Activated naive CD4-positive, alpha-beta T cell treated with anti-CD3 and anti-CD28 coated beads, Interleukin-2, amount 50 U/mL, for 72 hours (primary cell): Measurements from ENCODE around the gene OR8A1. TPM values are rescaled to one million over a fixed set of nuclear protein-coding genes. Genes with fewer than 3 reads are reported as not detected.

ENCODE experiments used
- ATAC-seq, 2 donors: fragments of 150-1000 bp; cut with Tn5 transposase; 2 replicates each; pipeline ENCODE4 v1.10.0; 2021; ENCODE audit warnings: mild to moderate bottlenecking in 2 of 2, moderate library complexity in 2 of 2
- DNase-seq, 2 donors: peaks; one replicate each; pipeline ENCODE4 v3.0.0; 2021 to 2022; ENCODE audit warnings: low spot score in 2 of 2
- H3K27ac Mint-ChIP-seq, 2 donors: one replicate each; pipeline ENCODE4 v1.8.0; 2022; ENCODE audit warnings: mild to moderate bottlenecking in 2 of 2, mixed read lengths in 2 of 2
- H3K36me3 Mint-ChIP-seq, 2 donors: one replicate each; pipeline ENCODE4 v1.8.0; 2022; ENCODE audit warnings: mixed read lengths in 2 of 2
- H3K9me3 Mint-ChIP-seq, 2 donors: one replicate each; pipeline ENCODE4 v1.8.0; 2022; ENCODE audit warnings: mixed read lengths in 2 of 2
- total RNA-seq, 2 donors: library from RNA; stranded (reverse); gene quantifications; one replicate each; pipeline ENCODE4 v1.2.3, GENCODE V29; 2022

The OR8A1 gene
- not detected for total RNA-seq

DNA sequence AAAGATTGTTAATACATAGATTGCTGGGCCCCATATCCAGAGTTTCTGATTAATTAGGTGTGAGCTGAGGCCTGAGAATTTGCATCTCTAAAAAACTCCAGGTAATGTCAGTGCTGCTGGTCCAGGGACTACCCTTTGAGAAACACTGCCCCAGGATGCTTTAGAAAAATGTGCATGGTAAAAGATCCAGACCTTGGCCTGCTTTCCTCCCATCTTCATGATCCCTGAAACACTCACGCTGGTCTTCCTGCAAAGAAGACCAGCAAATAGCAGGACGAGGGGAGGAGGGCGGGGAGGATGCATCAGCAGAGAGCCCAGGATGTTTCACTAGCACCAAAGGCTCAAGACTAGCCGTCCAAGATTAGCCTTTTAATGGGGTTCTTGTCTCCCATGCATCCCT, at the start of gene OR8A1:
OR8A1 (plus strand) TSS at position 301 of the 400 bp plus-strand sequence. CDS start 123 bp downstream, outside the sequence.
- DNase-seq = no peak
- no peak for ATAC-seq
- H3K36me3 Mint-ChIP-seq = no peaks in the 10 kb centered on the region
- no peak within 1 kb of the TSS for H3K27ac Mint-ChIP-seq
- H3K9me3 Mint-ChIP-seq = no peaks in the 10 kb centered on the region

DNA sequence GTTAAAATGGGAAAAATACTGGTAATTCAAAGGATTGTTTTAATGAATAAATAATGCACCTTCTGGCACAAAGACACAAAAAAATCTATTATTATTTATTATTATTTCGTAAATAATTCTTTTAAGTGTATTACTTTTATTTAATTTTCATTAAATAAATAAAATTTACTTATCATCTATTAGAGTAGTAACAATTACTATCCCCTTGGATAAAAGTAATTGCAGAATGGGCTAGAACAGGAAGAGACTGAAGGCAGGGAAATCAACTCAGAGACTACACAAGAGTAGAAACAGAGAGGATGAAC, 49.3 kb upstream of the OR8A1 start:
- no peak overlapping the region for H3K27ac Mint-ChIP-seq
- DNase-seq (no peak), ATAC-seq (no peak)
- H3K36me3 Mint-ChIP-seq = no peaks in the 10 kb centered on the region
- no peaks in the 10 kb centered on the region for H3K9me3 Mint-ChIP-seq

DNA sequence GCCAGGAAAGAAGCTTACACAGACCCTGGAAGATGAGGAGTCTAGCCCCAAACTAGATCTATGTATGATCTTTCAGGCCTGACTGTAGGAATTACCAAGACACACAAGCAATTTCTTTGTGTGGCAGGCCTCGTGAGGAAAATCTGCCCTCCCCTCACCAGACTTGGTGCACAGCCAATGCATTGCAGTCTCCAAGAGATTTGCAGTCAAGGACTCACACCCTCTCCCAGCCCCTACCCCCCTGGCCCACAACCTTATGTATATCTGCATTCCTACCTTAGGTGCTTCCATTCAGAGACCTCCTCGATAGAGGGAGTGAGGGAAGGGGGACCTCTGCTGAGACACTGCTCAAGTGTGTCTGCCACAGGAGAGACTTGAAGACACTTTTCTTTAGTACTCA, 36.2 kb upstream of the OR8A1 start:
- Mint-ChIP-seq H3K27ac (no peak overlapping the region), H3K9me3 (peaks cover 0 to 7% of the 10 kb centered on the region in 2 donors), H3K36me3 (peaks cover 0 to 8% of the 10 kb centered on the region in 2 donors)
- ATAC-seq = no peak
- DNase-seq = no peak

DNA sequence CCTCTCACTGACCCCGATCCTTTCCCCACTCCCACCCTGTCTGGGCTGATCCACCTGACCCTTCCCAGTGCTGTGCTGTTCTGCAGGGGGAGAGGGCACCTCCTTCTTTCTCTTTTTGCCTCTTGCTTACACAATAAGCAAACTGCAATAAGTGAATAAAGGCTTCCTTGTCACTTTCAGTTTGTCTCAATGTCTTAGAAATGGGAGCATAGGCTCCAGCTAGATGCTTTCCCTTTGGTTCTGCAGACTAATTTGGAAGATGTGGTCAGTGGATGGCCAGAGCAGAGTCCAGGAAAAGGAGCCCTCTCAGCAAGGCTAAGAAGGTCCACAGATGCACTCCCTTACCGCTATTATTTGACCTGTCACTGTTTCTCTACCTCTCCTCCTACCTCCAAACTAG, 35.7 kb upstream of the OR8A1 start:
- H3K9me3 Mint-ChIP-seq = peaks cover 0 to 3% of the 10 kb centered on the region in 2 donors
- ATAC-seq (no peak), DNase-seq (no peak)
- peaks cover 0 to 4% of the 10 kb centered on the region in 2 donors for H3K36me3 Mint-ChIP-seq
- no peak overlapping the region for H3K27ac Mint-ChIP-seq

DNA sequence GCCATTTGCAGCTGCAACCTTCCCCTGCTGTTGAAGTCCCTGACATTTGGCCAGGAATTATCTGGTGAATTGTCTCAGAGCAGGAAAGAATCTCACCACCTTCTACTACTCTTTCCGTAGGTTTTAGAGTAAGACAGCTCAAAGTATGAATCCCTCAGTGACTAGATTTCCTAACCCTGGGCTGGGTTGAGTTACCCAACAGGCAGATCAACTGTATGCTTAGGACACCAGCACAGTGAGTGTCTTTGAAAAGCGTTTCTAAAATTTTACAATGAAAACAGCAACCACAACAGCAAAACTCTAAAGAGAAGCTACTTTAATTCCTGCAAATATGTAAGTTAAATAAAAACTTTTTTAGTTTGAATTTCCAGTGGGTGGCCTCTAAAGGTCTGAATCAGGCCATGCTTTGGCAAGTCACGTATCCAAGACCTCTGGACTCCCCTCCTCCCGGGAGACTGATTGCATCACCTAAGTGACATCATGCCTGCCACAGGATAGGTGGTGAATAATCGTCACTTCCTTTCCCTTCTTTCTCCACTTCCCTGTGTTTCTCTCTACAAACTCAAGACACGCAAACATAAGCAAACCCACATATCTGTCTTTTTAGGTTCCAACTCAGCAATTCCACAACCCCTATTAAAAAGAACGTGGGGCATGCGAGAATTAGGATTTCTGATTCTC, 34.1 kb upstream of the OR8A1 start:
- ATAC-seq (no peak), DNase-seq (no peak)
- no peak overlapping the region for H3K27ac Mint-ChIP-seq
- no peaks in the 10 kb centered on the region for H3K36me3 Mint-ChIP-seq
- no peaks in the 10 kb centered on the region for H3K9me3 Mint-ChIP-seq

DNA sequence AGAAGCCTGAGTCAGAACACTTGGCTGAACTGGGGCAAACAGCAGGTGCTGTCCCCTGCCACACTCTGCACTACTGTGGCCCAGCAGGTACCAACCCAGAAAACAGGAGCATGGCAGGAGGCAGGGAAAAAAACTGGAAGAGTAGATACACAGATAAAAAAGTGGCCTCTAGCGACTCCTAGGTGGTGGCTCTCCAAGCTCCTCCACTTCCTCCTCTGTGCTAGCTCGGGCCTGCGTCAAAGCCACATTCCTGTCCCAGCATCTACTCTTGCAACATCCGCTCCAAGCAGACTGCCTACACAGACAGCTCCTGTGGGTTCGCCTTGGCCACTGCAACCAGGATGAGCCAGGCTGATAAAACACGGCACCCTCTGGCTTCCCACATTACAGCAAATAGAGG, 33.3 kb upstream of the OR8A1 start:
- H3K36me3 Mint-ChIP-seq = no peaks in the 10 kb centered on the region
- no peak for ATAC-seq
- no peak overlapping the region for H3K27ac Mint-ChIP-seq
- H3K9me3 Mint-ChIP-seq = no peaks in the 10 kb centered on the region
- DNase-seq = no peak

DNA sequence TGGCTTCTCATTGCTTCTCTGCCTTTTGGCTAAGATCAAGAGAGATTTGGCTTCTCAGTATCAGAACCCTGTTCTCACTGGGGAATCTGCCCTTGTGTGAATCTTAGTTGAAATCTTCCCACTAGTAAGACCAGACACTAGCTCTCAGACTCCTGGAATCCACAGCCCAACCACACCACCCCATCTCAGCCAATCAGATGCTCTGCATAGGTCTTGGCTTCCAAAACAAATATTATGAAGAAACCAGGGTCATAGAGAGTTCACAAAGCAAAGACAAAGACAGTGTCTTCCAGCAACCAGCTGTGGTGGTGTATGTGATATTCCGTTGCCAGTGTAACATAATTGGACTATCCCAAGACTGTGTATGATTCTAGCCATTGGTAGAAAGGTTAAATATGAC, 31.8 kb upstream of the OR8A1 start:
- Mint-ChIP-seq H3K9me3 (peaks cover 4 to 5% of the 10 kb centered on the region in 2 donors), H3K27ac (no peak overlapping the region)
- no peak for ATAC-seq

DNA sequence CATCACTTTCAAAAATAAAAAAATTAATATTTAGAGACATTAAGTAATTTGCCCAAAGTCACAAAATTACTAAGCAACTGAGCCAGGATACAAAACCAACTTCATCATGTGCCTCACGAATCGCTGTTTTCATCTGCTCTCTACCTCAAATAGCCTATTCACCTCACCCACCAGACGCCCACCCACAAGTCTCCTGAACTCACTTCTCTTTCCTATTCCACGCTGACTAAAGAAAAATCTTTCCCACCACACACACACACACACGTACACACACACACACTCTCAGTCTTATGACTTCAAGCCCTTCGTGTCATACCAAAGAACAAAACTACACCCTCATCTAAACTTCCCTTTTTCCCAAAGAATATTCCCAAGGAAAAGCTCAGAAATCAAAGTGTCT, 28.6 kb upstream of the OR8A1 start:
- Mint-ChIP-seq H3K9me3 (peaks cover 6 to 7% of the 10 kb centered on the region in 2 donors), H3K27ac (no peak overlapping the region), H3K36me3 (no peaks in the 10 kb centered on the region)
- no peak for ATAC-seq
- DNase-seq = no peak

More for the DNA sequence above, 31.8 kb upstream of the OR8A1 start:
- no peaks in the 10 kb centered on the region for H3K36me3 Mint-ChIP-seq
- no peak for DNase-seq

DNA sequence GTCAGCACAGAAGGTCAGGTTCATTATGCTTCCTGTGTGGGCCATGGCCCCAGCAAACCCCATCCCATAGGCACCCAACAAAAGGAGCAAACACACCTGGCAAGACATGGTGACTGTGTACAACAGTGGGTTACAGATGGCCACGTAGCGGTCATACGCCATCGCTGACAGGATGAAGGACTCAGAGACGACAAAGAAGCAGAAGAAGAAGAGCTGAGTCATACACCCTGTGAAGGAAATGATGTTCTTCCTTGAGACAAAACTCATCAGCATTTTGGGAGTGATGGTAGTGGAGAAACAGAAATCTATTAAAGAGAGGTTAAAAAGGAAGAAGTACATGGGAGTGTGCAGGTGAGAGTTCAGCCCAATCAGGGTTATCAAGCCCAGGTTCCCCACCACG, 26.7 kb upstream of the OR8A1 start:
- H3K27ac Mint-ChIP-seq = no peak overlapping the region
- ATAC-seq (no peak), DNase-seq (no peak)
- H3K36me3 Mint-ChIP-seq = no peaks in the 10 kb centered on the region
- H3K9me3 Mint-ChIP-seq = peaks cover 6 to 7% of the 10 kb centered on the region in 2 donors

DNA sequence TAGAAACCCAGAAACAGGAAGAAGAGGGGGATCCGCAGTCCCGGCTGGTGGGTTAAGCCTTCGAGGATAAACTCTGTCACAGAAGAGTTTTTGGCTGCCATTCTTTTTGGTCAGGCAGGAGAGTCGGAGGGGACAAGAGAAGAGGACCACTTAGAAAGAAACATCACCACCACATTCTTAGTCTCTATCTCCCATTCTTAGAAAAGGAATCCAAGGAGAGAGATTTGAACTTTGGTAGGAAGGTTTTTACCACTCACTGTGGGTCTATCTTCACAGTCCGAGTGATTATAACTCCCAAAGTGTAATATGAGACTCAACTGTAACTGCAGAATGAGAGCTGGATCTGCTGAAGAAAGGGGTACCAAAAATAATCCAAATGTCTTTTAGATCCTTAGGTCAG, 26.2 kb upstream of the OR8A1 start, which contains the start of gene OR8B12:
OR8B12 (minus strand) TSS at position 101 of the 400 bp plus-strand sequence; CDS start at position 101, 0 bp downstream.
- no peak for DNase-seq
- Mint-ChIP-seq H3K36me3 (no peaks in the 10 kb centered on the region), H3K27ac (no peak within 1 kb of the TSS), H3K9me3 (peaks cover 6 to 7% of the 10 kb centered on the region in 2 donors)
- no peak for ATAC-seq

DNA sequence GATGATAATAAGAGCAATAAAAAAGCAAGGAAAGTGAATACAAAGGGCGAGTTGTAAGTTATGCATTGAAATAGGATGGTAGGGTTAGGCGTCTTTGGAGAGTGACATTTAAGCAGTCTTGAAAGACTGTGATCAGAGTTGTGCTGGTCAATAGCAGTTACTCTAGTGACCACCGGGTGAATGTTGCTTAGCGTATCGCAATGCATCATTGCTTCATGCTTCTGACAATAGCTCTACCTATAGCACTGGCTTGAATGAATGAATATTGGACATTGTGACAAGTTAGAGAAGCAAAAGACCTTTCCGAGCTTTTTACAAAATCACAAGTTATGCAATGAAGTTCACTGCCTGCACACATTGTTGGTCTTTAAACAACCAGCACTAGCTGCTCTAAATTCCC, 18.6 kb upstream of the OR8A1 start:
- no peak overlapping the region for H3K27ac Mint-ChIP-seq
- no peak for ATAC-seq
- no peaks in the 10 kb centered on the region for H3K9me3 Mint-ChIP-seq
- no peak for DNase-seq
- no peaks in the 10 kb centered on the region for H3K36me3 Mint-ChIP-seq

DNA sequence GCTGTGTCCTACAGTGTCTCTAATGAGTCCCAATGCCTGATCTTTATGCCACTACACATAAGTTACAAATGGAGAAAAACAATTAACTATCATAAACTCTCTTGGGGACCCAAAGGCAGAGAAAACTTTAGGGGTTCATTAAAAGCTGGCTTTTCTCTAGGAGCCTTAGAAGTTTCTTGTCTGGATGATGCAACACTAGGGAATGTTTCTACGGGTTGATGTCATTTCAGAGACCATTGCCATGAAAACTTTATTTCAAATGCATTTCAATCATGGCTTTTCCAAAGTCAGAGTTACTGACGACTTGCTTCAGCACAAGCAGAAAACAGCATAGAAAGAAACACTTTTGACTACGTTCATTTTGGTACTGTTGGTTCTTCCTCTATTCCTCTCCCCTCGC, 17.8 kb upstream of the OR8A1 start:
- Mint-ChIP-seq H3K36me3 (no peaks in the 10 kb centered on the region), H3K9me3 (no peaks in the 10 kb centered on the region), H3K27ac (no peak overlapping the region)
- ATAC-seq = no peak
- DNase-seq = no peak

DNA sequence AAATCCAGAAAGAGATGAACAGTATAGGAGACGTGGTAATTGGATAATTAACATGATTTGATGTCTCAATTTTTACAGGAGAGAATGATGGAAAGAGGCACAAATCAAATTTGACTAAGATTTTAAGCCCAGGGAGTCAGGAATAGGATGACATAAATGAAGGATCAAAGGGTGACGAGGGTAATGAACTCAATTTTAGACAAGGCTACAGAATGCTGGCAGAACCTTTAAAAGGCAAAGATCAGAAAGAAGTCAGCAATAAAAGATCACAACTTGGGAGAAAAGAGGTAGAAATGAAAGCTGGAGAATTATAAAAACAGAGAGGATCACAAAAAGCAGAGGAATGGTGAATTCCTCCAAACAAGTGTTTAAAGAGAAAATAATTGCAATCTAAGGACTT, 13.0 kb upstream of the OR8A1 start:
- Mint-ChIP-seq H3K27ac (no peak overlapping the region), H3K36me3 (no peaks in the 10 kb centered on the region), H3K9me3 (no peaks in the 10 kb centered on the region)
- ATAC-seq (no peak), DNase-seq (no peak)

DNA sequence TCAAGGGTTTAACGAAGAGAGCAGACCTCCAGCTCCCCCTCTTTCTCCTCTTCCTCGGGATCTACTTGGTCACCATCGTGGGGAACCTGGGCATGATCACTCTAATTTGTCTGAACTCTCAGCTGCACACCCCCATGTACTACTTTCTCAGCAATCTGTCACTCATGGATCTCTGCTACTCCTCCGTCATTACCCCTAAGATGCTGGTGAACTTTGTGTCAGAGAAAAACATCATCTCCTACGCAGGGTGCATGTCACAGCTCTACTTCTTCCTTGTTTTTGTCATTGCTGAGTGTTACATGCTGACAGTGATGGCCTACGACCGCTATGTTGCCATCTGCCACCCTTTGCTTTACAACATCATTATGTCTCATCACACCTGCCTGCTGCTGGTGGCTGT, 363 bp downstream of the OR8A1 start:
- no peak for DNase-seq
- no peak for ATAC-seq
- Mint-ChIP-seq H3K36me3 (no peaks in the 10 kb centered on the region), H3K9me3 (no peaks in the 10 kb centered on the region), H3K27ac (no peak overlapping the region)

DNA sequence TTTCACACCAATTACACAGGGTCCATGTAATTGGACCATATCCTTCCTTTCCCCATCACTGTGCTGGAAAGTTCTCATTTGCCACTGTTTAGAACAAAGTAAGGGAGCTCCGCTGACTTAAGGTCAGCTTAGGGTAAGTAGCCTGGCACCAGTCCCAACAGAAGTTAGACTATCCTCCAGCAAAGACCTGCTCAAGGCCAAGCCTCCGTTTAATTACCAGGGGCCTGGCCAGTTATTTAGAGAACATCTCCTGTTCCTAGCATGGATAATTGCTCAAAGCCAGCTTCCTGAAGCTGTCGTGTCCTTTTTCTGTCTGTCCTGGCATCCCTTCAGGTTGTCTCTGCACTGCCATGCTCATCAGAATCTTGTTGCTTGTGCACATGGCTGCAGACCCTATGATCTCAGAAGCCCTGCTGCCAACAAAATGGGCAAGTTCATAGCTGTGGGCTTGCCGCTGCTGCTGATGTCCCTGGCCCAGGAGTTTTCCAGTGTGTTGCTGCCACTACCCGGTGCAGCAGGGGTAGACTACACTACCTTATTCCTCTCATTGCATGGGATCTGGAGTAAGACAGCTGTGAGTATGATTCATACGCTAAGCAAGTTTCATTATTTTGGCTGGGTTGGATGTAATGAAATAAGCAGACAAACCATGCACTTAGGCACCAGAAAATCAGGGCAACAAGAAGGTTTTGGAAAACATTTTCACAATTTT, 8.1 kb downstream of the OR8A1 start:
- H3K27ac Mint-ChIP-seq = no peak overlapping the region
- no peak for DNase-seq
- H3K36me3 Mint-ChIP-seq = no peaks in the 10 kb centered on the region
- H3K9me3 Mint-ChIP-seq = no peaks in the 10 kb centered on the region
- no peak for ATAC-seq

DNA sequence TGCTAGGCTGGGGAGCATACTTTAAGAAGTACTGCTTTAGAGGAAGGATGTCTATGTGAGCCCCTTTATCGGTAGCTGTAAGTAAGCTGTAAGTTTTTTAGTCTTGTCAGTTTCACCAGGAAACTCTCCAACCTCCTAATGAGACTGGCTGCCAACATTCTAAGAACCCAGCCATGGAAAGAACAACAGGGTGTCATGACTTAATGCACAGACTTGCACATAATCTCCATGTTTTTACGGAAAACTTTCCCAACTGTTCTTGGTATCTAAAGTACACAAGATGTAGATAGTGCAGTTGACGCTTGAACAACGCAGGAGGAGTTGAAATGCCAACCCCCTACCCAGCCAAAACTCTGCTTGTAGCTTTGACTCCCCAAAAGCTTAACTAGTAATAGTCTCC, 9.0 kb downstream of the OR8A1 start:
- Mint-ChIP-seq H3K27ac (no peak overlapping the region), H3K9me3 (no peaks in the 10 kb centered on the region), H3K36me3 (no peaks in the 10 kb centered on the region)
- DNase-seq = no peak
- no peak for ATAC-seq

DNA sequence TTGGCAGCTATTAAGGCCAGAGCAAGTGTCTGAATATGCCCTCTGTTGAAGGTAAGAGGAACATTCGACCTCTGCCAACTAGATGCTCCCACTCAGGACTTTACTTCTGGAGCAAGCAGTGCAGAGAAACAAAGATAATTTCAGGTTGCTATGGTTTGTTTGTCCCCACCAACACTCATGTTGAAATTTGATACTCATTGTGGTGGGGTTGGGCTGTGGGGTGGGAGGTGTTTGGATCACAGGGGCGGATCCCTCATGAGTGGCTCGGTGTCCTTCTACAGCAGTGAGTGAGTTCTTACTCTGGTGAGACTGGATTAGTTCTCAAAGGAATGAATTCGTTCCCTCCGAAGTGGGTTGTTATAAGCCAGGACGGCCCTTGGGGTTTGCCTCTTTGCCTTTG, 12.0 kb downstream of the OR8A1 start:
- no peaks in the 10 kb centered on the region for H3K36me3 Mint-ChIP-seq
- H3K9me3 Mint-ChIP-seq = no peaks in the 10 kb centered on the region
- DNase-seq (no peak), ATAC-seq (no peak)
- H3K27ac Mint-ChIP-seq = no peak overlapping the region

DNA sequence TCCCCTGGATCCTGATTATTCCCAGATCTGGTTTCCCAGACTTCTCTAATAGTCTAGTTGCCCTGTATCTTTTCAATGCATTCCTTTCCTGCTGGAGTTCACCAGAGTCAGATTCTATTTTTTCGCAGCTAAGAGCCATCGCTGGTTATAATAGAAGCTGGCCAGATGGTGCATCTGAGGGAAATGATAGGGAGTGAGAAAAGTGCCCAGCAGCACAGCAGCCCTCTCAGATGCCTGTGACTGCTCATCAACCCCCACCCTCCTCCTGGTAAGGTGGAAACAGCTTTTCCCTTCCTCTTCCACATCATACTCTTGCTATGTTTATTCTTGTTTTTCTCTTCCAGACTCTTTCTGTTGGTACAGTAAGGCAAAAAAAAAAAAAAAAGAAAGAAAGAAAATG, 12.8 kb downstream of the OR8A1 start:
- Mint-ChIP-seq H3K9me3 (no peaks in the 10 kb centered on the region), H3K27ac (no peak overlapping the region), H3K36me3 (no peaks in the 10 kb centered on the region)
- ATAC-seq = no peak
- no peak for DNase-seq
